Measurements from ENCODE around the gene KIRREL2. TPM values are rescaled to one million over a fixed set of nuclear protein-coding genes. Genes with fewer than 3 reads are reported as not detected.
"Not testable (repeated sequence)": the region's sequence is repeated elsewhere in the genome, so short reads cannot be mapped to it uniquely, and the experiment has no call there.

Gene KIRREL2
- polyA plus RNA-seq, 6 donors from 2014 or later: not detected

DNA sequence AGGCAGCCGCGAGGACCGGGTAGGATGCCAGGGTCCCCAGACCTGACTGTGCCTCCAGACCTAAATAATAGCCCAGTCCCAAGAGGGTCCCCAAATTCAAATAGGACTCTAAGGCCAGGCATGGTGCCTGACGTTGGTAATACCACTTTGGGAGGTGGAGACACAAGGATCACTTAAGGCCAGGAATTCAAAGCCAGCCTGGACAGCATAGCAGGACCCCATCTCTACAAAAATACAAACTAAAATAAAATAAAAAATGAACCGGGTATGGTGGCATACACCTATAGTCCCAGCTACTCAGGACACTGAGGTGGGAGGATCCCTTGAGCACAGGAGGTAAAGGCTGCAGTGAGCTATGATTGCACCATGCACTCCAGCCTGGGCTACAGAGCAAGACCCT is 6.3 kb downstream of the KIRREL2 start:
- Mint-ChIP-seq H3K27ac (peak overlapping the region in 1 of 6 donors; percentile 9), H3K4me1 (peaks cover 12 to 16% (median 14%) of the 10 kb centered on the region in 3 donors), H3K27me3 (peaks cover 50 to 94% (median 87%) of the 10 kb centered on the region in 3 donors), H3K9me3 (peaks cover 0 to 6% (median 0%) of the 10 kb centered on the region in 7 donors), H3K36me3 (peaks cover 0 to 7% of the 10 kb centered on the region in 2 donors), H3K4me3 (no peak overlapping the region)
- ATAC-seq (ENCODE audit: low read depth in 2 of 2) (no peak), DNase-seq (no peak)

DNA sequence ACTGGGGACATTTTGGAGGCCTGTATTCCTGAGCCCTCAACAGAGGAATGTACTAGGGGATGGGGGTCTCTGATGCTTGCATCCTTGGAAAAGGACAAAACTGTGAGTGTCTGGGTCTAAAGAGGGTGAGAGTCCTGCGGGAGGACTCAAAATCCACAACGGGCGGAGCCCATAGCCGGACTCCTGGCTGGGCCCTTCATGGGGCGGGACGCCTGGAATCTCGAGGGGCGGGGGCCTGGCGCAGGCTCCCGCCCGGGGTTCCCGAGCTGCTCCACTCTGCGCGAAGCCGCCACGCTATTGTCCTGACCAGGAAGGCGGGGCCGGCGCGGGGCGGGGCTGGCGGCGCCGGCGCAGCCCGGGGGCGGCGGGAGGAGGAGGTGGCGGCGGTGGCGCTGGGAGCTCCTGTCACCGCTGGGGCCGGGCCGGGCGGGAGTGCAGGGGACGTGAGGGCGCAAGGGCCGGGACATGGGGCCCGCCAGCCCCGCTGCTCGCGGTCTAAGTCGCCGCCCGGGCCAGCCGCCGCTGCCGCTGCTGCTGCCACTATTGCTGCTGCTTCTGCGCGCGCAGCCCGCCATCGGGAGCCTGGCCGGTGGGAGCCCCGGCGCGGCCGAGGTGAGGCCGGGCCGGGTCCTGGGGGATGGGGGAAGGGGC is 11.6 kb downstream of the KIRREL2 start, which contains the start of gene APLP1:
TSS of gene APLP1 (plus strand) at position 403 of the 651 bp plus-strand sequence. CDS start at position 466, 63 bp downstream.
- peak; percentile 55 to 59 for ATAC-seq (ENCODE audit: low read depth in 2 of 2)
- peak within 1 kb of the TSS in 2 of 6 donors; percentile 45 to 56 for H3K27ac Mint-ChIP-seq
- no peak for DNase-seq
- H3K36me3 Mint-ChIP-seq: peaks cover 0 to 12% of the 10 kb centered on the region in 2 donors
- peak within 1 kb of the TSS; percentile 19 to 86 (median 73) for H3K4me3 Mint-ChIP-seq
- H3K27me3 Mint-ChIP-seq: peaks cover 32 to 87% (median 84%) of the 10 kb centered on the region in 3 donors
- peaks cover 0 to 6% (median 0%) of the 10 kb centered on the region in 7 donors for H3K9me3 Mint-ChIP-seq
- H3K4me1 Mint-ChIP-seq: peaks cover 20 to 24% (median 21%) of the 10 kb centered on the region in 3 donors

DNA sequence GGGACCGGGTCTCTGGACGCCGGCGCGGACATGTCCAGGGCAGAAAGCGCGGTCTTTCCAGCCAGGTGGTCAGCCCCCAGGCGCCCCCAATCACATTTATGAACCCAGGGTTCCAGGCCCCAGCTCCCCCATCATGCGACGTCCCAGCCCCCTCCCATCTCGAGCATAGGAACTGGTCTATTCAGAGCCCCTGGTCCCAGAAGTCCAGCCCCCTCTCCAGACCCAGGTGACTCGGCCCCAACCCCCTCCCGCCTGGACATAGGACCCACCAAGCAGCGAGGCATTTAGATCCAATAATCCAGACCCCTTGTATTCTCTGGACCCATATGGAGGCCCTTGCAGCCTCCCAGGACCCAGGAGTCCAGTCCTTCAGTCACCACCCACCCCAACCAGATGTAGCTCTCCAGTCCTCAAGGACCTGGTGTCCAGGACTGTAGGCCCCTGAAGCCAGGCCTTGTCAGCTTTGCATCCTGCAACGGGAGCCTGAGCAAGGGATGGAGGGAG is 12.2 kb downstream of the KIRREL2 start:
- peak overlapping the region in 1 of 6 donors; percentile 56 for H3K27ac Mint-ChIP-seq
- ATAC-seq (ENCODE audit: low read depth in 2 of 2) (no peak), DNase-seq (no peak)
- peaks cover 36 to 89% (median 89%) of the 10 kb centered on the region in 3 donors for H3K27me3 Mint-ChIP-seq
- peaks cover 0 to 12% of the 10 kb centered on the region in 2 donors for H3K36me3 Mint-ChIP-seq
- peaks cover 20 to 24% (median 21%) of the 10 kb centered on the region in 3 donors for H3K4me1 Mint-ChIP-seq
- H3K4me3 Mint-ChIP-seq: peak overlapping the region in 7 of 8 donors; percentile 47 to 86 (median 74)
- H3K9me3 Mint-ChIP-seq: peaks cover 0 to 6% (median 0%) of the 10 kb centered on the region in 7 donors

DNA sequence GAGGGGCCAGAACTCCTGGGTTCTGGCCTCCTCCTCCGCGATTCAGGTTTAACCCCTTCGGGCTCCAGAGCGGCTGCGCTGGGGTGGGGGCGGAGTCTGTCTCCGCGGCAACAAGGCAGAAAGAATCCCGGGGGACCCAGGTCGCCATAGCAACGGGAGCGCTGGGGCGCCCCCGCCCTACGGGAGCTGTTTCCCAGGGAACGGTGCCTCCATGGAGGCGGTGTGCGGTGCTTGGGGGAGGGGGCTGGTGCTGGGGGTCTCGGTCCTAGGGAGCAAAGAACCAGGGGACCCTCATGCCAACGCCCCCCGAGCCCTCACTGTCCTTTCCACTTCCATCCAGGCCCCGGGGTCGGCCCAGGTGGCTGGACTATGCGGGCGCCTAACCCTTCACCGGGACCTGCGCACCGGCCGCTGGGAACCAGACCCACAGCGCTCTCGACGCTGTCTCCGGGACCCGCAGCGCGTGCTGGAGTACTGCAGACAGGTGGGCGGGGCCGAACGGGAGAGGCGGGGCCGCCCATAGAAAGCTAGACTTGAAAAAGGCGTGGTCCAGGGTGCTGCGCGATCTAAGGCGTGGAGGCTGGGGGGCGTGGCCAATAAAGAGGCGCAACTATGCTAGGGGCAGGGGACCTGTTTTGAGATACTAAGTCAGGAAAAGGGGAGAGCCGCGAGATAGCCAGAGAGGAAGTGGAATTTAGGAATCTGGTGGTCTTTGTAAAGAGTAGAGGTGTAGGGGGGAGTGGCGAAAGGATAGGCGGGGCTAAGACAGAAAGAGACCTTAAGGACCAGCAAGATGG is 12.8 kb downstream of the KIRREL2 start:
- peaks cover 20 to 24% (median 21%) of the 10 kb centered on the region in 3 donors for H3K4me1 Mint-ChIP-seq
- peak overlapping the region in 3 of 6 donors; percentile 2 to 88 (median 56) for H3K27ac Mint-ChIP-seq
- DNase-seq (peak; percentile 60), ATAC-seq (ENCODE audit: low read depth in 2 of 2) (peak; percentile 80 to 82)
- H3K36me3 Mint-ChIP-seq: peaks cover 0 to 12% of the 10 kb centered on the region in 2 donors
- peaks cover 39 to 89% (median 87%) of the 10 kb centered on the region in 3 donors for H3K27me3 Mint-ChIP-seq
- H3K9me3 Mint-ChIP-seq: peaks cover 0 to 6% (median 0%) of the 10 kb centered on the region in 7 donors
- H3K4me3 Mint-ChIP-seq: peak overlapping the region; percentile 27 to 87 (median 80)

DNA sequence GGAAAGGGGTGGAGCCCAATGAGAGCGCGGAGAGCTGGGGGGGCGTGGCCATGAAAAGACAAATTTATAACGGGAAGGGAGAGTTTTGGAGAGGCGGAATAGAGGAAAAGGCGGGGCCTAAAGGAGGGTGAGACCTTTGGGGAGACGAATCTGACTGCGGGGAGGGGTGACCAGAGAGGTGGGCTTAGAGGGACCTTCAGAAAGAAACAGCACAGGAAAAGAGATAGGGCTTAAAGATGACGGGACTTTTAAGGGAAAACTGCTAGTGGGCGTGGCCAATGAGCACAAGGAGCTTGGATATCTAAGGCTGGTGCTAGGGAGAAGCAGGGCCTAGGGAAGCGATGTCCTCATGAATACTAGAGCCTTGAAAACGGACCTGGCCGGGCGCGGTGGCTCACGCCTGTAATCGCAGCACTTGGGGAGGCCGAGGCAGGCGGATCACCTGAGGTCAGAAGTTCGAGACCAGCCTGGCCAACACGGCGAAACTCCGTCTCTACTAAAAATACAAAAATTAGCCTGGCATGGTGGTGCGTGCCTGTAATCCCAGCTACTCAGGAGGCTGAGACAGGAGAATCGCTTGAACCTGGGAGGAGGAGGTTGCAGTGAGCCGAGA is 13.5 kb downstream of the KIRREL2 start:
- not testable (repeated sequence) for ATAC-seq (ENCODE audit: low read depth in 2 of 2); H3K9me3 Mint-ChIP-seq; DNase-seq
- Mint-ChIP-seq H3K27ac (peak overlapping the region in 2 of 6 donors; percentile 2 to 72), H3K4me3 (peak overlapping the region; percentile 27 to 87 (median 79)), H3K36me3 (peaks cover 0 to 12% of the 10 kb centered on the region in 2 donors), H3K27me3 (peaks cover 42 to 89% (median 86%) of the 10 kb centered on the region in 3 donors), H3K4me1 (peaks cover 20 to 24% (median 21%) of the 10 kb centered on the region in 3 donors)

DNA sequence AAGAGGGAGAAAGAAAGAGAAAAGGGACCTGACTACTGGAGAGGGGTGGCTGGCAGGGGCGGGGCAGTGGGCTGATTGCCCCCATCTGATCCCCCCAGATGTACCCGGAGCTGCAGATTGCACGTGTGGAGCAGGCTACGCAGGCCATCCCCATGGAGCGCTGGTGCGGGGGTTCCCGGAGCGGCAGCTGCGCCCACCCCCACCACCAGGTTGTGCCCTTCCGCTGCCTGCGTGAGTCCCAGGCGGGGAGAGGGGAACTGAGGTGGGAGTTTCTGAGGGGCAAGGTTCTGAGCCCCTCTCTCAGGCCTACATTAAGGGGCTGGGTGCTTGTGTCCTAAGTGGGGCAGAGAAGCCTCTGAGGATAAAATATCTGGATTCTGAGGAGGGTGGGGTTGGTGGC is 14.1 kb downstream of the KIRREL2 start:
- H3K4me3 Mint-ChIP-seq: peak overlapping the region in 1 of 8 donors; percentile 82
- peaks cover 0 to 6% (median 0%) of the 10 kb centered on the region in 7 donors for H3K9me3 Mint-ChIP-seq
- H3K27ac Mint-ChIP-seq: no peak overlapping the region
- H3K36me3 Mint-ChIP-seq: peaks cover 0 to 13% of the 10 kb centered on the region in 2 donors
- peaks cover 20 to 24% (median 21%) of the 10 kb centered on the region in 3 donors for H3K4me1 Mint-ChIP-seq
- ATAC-seq (ENCODE audit: low read depth in 2 of 2): no peak
- DNase-seq: no peak
- H3K27me3 Mint-ChIP-seq: peaks cover 38 to 85% (median 81%) of the 10 kb centered on the region in 3 donors

DNA sequence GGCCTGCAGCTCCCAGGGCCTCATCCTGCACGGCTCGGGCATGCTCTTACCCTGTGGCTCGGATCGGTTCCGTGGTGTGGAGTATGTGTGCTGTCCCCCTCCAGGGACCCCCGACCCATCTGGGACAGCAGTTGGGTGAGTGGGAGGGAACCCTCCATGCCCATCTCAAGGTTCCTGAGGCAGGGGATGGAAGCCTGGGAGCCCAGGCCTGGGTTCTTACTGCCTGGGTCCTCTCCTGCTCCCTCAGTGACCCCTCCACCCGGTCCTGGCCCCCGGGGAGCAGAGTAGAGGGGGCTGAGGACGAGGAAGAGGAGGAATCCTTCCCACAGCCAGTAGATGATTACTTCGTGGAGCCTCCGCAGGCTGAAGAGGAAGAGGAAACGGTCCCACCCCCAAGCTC is 14.9 kb downstream of the KIRREL2 start:
- H3K4me3 Mint-ChIP-seq: no peak overlapping the region
- peaks cover 0 to 21% of the 10 kb centered on the region in 2 donors for H3K36me3 Mint-ChIP-seq
- H3K9me3 Mint-ChIP-seq: peaks cover 0 to 6% (median 0%) of the 10 kb centered on the region in 7 donors
- peak overlapping the region in 2 of 6 donors; percentile 48 to 89 for H3K27ac Mint-ChIP-seq
- DNase-seq: no peak
- ATAC-seq (ENCODE audit: low read depth in 2 of 2): no peak
- peaks cover 20 to 24% (median 21%) of the 10 kb centered on the region in 3 donors for H3K4me1 Mint-ChIP-seq
- H3K27me3 Mint-ChIP-seq: peaks cover 44 to 85% (median 81%) of the 10 kb centered on the region in 3 donors

DNA sequence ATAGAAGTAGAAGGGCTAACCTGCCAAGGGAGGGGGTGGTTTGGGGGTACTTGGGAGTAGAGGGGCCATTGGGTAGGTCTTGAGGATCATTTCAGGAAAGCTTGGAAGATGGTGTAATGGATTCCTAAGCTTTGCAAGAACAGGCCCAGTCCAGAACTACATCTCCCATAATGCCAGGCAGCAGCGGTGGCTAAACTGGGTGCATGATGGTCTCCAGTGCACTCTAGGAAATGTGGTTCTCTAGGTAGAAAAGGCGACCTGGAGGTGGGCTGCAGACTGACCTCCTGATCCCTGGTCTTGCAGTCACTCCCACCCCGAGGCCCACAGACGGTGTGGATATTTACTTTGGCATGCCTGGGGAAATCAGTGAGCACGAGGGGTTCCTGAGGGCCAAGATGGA is 15.5 kb downstream of the KIRREL2 start:
- Mint-ChIP-seq H3K36me3 (peaks cover 0 to 21% of the 10 kb centered on the region in 2 donors), H3K4me3 (no peak overlapping the region), H3K4me1 (peaks cover 20 to 24% (median 21%) of the 10 kb centered on the region in 3 donors), H3K27me3 (peaks cover 47 to 86% (median 75%) of the 10 kb centered on the region in 3 donors), H3K27ac (peak overlapping the region in 1 of 6 donors; percentile 89), H3K9me3 (peaks cover 0 to 6% (median 0%) of the 10 kb centered on the region in 7 donors)
- DNase-seq: no peak
- ATAC-seq (ENCODE audit: low read depth in 2 of 2): no peak

DNA sequence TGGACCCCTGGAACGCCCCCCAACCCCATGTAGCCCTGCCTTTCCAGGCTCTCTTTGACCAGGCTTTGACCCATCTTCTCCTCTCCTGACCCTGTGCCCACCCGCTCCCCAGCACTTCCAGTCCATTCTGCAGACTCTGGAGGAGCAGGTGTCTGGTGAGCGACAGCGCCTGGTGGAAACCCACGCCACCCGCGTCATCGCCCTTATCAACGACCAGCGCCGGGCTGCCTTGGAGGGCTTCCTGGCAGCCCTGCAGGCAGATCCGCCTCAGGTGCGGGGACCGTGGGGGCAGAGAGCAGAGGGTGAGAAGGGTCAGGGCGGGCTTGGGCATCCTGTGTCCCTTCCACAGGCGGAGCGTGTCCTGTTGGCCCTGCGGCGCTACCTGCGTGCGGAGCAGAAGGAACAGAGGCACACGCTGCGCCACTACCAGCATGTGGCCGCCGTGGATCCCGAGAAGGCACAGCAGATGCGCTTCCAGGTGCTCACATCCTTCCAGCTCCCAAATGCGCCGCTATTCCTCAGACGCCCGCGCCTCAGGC is 17.8 kb downstream of the KIRREL2 start:
- ATAC-seq (ENCODE audit: low read depth in 2 of 2) (no peak), DNase-seq (no peak)
- H3K27me3 Mint-ChIP-seq: peaks cover 44 to 93% (median 81%) of the 10 kb centered on the region in 3 donors
- H3K4me1 Mint-ChIP-seq: peaks cover 10 to 13% (median 12%) of the 10 kb centered on the region in 3 donors
- H3K9me3 Mint-ChIP-seq: peaks cover 0 to 6% (median 0%) of the 10 kb centered on the region in 7 donors
- no peak overlapping the region for H3K4me3 Mint-ChIP-seq
- no peak overlapping the region for H3K27ac Mint-ChIP-seq
- peaks cover 0 to 21% of the 10 kb centered on the region in 2 donors for H3K36me3 Mint-ChIP-seq

DNA sequence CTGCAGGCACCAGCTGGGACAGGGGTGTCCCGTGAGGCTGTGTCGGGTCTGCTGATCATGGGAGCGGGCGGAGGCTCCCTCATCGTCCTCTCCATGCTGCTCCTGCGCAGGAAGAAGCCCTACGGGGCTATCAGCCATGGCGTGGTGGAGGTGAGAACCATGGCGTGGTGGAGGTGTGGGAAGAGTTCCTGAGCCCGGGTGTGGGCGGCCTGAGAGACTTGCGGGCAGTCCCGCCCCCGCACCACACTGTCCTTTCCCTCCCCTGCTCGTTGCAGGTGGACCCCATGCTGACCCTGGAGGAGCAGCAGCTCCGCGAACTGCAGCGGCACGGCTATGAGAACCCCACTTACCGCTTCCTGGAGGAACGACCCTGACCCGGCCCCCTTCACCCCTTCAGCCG is 22.4 kb downstream of the KIRREL2 start:
- no peak for ATAC-seq (ENCODE audit: low read depth in 2 of 2)
- Mint-ChIP-seq H3K36me3 (peaks cover 0 to 10% of the 10 kb centered on the region in 2 donors), H3K4me3 (no peak overlapping the region), H3K27me3 (peaks cover 36 to 59% (median 48%) of the 10 kb centered on the region in 3 donors), H3K27ac (no peak overlapping the region), H3K9me3 (no peaks in the 10 kb centered on the region), H3K4me1 (peaks cover 10 to 16% (median 11%) of the 10 kb centered on the region in 3 donors)
- no peak for DNase-seq

DNA sequence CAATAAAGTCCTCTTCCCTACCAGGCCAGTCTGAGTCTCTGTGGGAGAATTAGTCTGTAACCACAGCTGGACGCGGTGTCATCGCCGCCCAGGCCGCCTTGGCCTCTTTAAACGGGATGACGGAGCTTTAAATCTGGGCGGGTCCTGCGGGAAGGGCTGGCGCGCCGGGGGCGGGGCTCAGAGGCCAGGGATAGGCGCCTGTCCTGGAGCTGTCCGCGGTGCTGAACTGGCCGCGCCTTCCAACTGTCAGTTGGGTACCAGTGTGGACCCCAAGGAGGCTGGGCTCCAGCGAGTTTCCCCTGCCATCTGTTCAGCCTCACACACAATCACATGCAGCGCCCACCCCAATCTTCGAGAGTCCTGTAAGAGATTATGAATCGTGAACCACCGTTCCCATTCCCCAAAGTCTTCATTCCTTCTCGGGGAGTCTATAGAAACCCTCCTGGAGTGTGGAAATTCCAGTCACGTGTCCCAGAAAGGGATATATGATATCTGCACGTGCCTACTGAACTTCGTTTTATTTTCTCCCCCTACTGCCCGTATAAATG is 23.1 kb downstream of the KIRREL2 start:
- no peaks in the 10 kb centered on the region for H3K9me3 Mint-ChIP-seq
- H3K27me3 Mint-ChIP-seq: peaks cover 30 to 51% (median 43%) of the 10 kb centered on the region in 3 donors
- H3K27ac Mint-ChIP-seq: peak overlapping the region in 2 of 6 donors; percentile 67 to 83
- H3K4me3 Mint-ChIP-seq: peak overlapping the region in 1 of 8 donors; percentile 84
- H3K36me3 Mint-ChIP-seq: peaks cover 0 to 10% of the 10 kb centered on the region in 2 donors
- DNase-seq (peak; percentile 45), ATAC-seq (ENCODE audit: low read depth in 2 of 2) (peak in 1 of 2 donors; percentile 22)
- peaks cover 15 to 19% (median 17%) of the 10 kb centered on the region in 3 donors for H3K4me1 Mint-ChIP-seq
